Testis (tissue), 2 donors: Measurements from ENCODE around the gene TSEN54.

Source experiments
- CTCF ChIP-seq, 3 experiments: fragments of 450-650 bp in 2 of 3; fragments of 200-600 bp in 1 of 3; sonication (generic) in 1 of 3; IDR thresholded peaks; one replicate each; pipeline ENCODE4 v1.5.1; 2016 to 2019; ENCODE audit warnings: antibody characterized with exemption in 3 of 3, mild to moderate bottlenecking in 2 of 3, moderate library complexity in 1 of 3
- POLR2A ChIP-seq: fragments of 450-650 bp; IDR thresholded peaks from one replicate; pipeline ENCODE4 v1.6.1; 2017; ENCODE audit warnings: antibody characterized with exemption, mild to moderate bottlenecking, moderate library complexity

DNA sequence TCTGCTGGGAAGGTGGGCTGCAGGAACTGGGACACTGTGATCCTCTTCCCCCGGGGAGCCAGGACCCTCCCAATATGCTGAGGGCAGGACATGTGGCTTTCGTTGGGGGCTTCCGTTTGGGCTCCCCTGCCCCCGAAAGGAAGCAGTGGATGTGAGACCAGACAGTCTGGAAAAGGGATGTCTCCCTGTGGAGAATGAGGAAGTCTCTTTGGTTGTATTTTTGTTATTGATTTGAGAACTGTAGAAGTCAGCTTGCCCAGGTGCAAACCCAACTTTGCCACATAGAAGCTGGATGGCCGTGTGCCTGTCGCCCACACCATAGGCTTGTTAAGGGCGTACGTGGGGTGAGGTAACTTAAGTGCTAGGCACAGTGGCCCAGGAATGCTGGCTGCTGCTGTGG lies 27.9 kb downstream of the TSEN54 start:
- TF ChIP-seq CTCF (IDR thresholded peaks at IDR 0.05) = no peak
- no peak for TF ChIP-seq POLR2A
